Eye (tissue), 1 donor: ENCODE measurements around the gene MYG1.
A peak's percentile ranks its signal among the peaks of the same experiment; 100 is the strongest.
"Not testable (repeated sequence)": the region's sequence is repeated elsewhere in the genome, so short reads cannot be mapped to it uniquely, and the experiment has no call there.

Source experiments
- DNase-seq: peaks from one replicate; pipeline ENCODE4 v3.0.0-alpha.2; 2015

Gene MYG1

DNA sequence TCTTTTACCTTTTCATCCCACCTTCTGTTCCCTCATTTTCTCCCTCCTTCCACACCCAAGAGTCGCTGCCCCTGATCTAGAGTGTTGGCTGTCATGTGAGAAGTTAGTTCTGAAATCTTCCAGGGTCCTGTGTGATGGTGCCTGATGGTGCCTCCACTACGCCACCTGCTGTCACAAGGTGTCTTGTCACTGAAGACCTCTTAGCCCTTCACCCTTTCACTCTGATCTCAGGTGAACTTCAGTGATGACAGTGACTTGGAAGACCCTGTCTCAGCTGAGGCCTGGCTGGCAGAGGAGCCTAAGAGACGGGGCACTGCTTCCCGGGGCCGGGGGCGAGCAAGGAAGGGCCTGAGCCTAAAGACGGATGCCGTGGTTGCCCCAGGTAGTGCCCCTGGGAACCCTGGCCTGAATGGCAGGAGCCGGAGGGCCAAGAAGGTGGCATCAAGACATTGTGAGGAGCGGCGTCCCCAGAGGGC is 11.7 kb upstream of the MYG1 start:
- peak; percentile 81 for DNase-seq

DNA sequence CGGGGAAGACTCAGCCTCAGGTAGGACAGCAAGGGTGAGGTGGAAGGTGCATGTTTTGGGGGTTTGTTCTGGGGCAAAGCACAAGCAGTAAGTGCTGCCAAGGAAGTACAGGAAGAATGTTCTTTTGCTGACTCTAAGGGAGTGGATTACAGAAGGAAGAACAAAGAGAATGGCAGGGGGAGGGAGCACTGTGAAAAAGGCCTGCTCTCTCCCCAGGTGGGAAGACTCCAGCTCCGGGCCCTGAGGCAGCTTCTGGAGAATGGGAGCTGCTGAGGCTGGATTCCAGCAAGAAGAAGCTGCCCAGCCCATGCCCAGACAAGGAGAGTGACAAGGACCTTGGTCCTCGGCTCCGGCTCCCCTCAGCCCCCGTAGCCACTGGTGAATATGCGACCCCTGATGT is 11.2 kb upstream of the MYG1 start:
- DNase-seq, result no peak

DNA sequence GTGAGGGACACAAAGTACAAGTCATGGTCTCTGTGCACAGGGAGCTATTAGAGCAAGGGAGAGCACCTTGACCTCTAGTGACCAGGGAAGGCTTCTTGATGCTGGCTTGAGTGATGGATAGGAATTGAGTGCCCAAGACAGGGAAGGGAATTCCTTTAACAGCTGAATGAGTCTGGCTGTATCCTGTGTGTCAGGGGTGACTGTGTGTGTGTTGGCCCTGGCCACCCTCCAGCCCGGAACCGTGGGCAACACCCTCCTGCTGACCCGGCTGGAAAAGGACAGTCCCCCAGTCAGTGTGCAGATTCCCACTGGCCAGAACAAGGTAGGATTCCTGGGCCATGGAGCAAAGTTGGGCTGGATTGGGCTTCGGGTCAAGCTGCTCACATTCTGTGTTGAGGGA is 9.6 kb upstream of the MYG1 start:
- DNase-seq, result no peak

DNA sequence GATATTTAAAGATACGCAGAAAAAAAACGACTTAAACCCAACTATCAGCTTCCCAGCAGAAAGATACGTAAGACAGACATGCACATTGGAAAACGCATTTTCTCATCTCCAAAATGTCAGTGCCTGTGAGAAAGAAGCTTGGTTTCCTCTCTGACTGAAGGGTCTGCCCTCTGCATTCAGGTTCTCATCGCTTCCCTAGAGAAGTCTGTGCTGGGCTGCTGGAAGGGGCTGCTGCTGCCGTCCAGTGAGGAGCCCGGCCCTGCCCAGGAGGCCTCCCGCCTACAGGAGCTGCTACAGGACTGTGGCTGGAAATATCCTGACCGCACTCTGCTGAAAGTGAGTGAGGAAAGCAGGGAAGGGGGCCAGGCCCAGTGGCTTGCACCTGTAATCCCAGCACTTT is 8.8 kb upstream of the MYG1 start:
- no peak for DNase-seq

DNA sequence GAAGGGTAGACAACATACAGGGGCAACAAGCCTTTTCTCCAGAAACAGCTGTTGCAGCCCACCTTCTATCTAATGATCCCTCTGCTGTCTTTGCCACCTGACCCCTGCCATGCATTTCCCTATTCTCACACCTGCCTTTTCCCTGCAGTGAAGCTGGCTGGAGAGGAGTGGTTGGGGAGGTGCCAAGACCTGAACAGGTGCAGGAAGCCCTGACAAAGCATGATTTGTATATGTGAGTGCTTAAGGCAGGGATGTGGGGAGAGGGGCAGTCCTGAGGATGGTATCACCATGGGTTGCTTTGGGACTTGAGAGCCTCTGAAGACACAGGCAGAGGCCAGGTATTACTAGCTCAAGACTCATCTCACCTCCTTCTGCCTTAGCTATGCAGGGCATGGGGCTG is 7.1 kb upstream of the MYG1 start:
- no peak for DNase-seq

DNA sequence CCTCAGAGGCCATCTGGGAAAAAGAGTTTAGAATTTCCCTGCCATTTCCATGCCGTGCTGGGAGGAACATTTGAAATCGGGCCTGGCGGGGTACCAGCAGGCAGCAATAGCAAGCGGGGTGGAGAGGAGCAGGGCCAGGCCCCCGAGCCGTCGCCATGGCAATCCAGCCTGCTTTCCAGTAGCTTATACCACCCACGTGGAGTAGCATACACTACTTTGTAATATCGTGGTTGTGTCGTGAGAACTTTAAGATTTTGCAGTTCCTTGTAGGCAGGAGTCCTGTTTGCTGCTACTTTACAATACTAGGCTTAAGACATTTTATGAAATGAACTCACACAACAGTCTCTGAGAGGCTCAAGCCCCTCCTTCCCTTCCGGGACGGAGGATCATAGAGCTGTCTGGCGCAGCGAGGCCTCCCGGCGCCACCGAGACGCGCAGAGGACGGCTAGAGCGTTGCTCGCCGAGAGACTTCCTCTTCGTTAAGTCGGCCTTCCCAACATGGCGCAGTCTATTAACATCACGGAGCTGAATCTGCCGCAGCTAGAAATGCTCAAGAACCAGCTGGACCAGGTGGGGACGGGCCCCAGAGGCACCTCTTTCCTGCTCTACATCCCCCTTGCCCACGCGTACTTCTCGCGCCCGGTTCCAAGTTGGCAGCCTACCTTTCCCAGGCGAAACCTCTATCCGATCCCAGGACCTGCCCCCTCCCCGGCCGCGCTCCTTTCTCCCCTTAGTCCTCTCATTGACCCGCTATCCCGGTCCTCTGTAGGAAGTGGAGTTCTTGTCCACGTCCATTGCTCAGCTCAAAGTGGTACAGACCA is 4.2 kb upstream of the MYG1 start, which contains the start of gene PFDN5:
PFDN5 (plus strand) TSS at position 473 of the 821 bp plus-strand sequence; CDS start at position 499, 26 bp downstream.
- peak; percentile 91 for DNase-seq

DNA sequence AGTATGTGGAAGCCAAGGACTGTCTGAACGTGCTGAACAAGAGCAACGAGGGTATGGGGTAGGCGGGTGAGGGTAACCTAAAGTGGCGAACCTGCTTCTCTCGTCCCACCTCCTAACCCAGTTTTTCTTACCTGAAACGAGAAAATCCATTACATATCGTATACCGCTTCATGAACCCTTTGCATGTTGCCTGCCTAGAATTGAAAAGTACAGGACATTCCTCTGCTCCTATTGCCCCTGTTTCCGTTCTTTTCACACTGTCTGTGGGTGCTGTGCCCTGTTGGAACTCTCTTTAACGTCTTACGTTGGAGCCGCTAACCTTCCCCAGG is 3.6 kb upstream of the MYG1 start:
- DNase-seq, result no peak

DNA sequence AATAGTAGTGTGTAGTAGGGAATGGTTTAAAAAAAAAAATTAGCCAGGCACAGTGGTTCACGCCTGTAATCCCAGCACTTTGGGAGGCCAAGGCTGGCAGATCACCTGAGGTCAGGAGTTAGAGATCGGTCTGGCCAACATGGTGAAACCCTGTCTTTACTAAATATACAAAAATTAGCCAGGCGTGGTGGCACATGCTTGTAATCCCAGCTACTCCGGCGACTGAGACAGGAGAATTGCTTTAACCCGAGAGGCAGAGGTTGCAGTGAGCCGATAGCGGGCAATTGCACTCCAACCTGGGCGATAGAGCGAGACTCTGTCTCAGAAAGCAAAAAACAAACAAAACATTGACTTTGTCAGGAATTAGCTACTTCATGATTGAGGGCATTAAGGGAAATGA is 2.4 kb upstream of the MYG1 start:
- DNase-seq, result not testable (repeated sequence)

DNA sequence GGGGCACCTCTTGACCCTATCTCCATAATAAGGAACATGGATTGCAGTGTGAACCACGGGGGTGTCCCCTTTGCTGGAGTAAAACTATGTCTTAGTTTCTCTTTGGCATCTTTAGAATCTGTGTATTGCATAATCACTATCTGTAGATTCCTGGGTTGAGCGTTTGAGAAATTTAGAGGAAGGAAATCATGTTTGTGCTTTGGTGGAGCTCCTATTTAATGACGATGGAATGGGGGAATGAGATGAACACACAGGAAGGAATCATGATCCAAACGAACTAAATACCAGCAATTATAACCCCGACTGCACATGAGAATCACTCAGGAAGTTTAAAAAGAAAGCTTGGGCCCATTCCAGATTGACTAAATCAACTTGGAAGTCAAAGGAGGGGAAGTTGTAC is 1.3 kb upstream of the MYG1 start:
- no peak for DNase-seq

DNA sequence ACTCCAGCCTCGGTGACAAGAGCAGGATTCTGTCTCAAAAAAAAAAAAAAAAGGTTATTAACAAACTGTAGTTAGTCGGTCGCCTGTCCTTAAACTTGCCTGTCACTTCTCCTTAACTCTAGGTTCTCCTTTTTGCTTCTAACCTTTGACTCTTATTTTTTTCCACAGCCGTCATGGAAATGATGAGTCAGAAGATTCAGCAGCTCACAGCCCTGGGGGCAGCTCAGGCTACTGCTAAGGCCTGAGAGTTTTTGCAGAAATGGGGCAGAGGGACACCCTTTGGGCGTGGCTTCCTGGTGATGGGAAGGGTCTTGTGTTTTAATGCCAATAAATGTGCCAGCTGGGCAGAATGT is 418 bp upstream of the MYG1 start:
- DNase-seq, result no peak

DNA sequence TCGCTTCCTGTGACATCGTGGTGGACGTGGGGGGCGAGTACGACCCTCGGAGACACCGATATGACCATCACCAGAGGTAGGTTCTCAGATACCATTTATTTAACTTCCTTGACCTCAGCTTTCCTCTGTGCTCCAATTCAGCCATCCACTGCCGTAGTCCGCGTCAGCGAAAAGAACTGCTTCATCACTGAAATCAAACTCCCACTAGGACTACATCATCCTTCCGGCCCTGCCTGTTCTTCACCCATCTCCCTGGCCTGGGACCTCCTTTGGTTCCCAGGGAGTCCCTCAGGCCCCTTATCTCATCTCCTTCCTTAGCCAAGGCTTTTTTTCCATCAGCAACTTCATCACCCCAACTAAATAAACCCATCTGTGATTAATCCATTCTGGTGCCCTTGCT is 692 bp downstream of the MYG1 start:
- peak; percentile 14 for DNase-seq

DNA sequence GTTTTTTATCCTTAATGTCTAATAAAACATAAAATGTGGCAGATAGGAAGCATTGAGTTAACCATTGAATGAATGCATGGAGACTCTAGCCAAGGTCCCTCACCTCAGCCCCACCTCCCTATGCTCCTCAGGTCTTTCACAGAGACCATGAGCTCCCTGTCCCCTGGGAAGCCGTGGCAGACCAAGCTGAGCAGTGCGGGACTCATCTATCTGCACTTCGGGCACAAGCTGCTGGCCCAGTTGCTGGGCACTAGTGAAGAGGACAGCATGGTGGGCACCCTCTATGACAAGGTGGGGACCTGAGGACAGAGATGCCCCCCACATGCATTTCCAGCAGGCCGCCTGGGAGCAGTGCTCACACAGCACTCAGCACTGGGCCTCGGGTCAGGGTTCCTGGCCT is 3.4 kb downstream of the MYG1 start:
- DNase-seq, result no peak

DNA sequence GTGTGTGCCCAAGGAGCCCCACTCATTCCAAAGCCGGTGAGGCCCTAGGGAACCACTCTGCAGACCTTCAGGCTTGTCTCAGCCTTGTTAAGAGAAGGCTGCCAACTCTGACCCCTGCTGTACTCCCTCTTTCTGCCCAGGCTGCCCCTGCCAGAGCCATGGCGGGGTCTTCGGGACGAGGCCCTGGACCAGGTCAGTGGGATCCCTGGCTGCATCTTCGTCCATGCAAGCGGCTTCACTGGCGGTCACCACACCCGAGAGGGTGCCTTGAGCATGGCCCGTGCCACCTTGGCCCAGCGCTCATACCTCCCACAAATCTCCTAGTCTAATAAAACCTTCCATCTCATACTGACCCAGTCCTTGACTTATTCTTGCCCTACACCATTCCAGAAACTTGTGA is 7.3 kb downstream of the MYG1 start:
- DNase-seq, result no peak

DNA sequence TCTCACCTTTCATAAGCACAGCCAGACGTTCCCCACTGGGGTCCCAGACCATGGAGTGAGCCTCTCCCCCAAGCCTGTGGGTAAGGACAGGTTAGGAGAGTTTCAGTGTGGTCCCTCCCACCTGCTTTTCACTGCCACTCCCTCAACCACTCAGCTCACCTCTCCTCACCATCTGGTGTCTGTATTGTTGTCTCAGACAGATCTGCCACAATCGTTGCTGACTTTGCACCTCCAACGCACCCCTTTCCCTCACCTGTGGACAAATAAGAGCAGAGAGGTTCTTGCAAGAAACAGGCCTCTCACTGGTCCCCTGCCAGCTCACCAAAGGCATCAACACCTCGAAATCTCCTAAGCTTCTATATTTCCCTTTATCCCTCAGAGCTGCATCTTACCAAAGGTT is 8.8 kb downstream of the MYG1 start:
- no peak for DNase-seq

DNA sequence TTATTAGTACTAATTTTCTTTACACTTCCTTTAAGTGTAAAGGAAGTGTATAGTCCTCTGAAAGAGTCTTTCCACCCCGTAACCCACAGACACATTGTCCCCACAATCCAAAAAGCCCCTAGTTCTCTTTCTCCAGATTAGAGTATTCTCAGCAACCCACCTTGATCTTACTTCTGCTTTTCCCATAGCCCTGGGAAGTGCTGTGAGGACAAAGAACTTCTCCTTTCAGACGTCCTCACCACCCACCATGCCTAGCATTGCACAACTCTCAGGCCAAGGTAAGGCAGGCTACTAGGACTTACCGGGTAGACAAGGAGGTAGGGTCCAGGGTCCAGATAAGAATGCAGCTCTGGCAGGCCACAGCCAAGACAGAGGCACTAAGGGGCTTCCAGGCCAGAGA is 14.5 kb downstream of the MYG1 start:
- DNase-seq, result no peak

DNA sequence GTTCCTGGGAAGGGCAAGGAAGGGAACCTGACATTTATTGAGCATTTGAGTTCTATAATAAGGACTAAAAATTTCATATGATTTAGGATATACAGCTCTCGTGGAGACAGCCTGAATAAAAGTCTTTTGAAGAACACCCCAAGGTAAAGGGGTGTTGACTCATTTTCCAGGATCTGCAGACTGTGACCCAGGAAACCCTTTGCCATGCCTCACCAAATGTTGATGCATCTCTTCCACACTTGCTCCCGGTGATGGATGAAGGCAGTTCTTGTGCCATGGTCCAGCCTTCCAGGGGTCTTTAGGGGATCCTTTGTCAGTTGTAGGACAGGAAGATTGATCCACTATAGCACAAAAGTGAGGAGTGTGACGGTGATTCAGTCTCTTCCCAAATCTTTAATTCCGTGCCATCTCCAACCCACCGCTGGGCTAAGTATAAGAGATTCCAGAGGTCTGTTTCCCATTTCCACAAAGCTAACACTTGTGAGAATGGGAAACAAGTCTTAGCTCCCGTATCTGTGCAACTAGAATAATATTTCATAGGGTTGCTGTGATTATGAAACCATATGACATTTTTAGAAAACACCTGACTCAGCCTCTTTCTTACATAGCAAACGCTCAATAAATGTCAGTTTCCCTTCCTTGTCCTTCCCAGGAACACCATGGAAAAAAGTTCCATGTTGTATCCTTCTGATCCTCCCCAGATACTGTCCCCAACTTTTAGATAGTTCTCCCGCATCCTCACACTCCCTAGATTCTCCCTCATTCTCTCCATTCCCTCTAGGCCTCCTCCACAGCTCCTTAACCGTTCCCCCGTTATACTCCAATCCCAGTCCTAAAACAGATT is 21.1 kb downstream of the MYG1 start:
- DNase-seq, result no peak

DNA sequence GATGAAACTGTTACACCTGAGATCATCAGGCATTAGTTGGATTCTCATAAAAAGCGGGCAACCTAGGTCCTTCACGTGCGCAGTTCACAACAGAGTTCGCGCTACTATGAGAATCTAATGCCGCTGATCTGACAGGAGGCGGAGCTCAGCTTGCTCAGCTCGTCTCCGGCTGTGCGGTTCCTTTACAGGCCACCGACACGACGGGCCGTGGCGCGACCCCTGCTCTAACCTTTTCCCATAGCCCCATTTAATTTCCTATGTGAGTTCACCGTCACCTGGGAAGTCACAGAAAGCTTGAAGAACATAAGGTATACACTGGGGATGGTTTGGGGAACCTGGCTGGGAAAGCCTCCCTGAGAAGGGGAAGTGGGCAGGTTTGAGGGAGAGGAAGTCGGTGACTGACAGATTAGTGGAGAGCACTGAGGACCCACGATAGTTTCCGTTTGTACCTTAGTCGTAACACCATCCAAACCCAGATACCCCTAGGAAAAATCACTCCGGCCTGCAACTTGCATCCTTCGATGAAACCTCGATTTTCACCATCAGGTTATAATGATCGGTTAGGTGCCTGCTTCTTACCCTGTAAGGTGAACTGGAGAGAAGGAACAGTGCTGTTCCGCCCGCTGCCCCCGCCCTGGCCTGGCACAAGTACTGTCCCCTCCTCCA is 24.8 kb downstream of the MYG1 start:
- DNase-seq, result peak; percentile 67

DNA sequence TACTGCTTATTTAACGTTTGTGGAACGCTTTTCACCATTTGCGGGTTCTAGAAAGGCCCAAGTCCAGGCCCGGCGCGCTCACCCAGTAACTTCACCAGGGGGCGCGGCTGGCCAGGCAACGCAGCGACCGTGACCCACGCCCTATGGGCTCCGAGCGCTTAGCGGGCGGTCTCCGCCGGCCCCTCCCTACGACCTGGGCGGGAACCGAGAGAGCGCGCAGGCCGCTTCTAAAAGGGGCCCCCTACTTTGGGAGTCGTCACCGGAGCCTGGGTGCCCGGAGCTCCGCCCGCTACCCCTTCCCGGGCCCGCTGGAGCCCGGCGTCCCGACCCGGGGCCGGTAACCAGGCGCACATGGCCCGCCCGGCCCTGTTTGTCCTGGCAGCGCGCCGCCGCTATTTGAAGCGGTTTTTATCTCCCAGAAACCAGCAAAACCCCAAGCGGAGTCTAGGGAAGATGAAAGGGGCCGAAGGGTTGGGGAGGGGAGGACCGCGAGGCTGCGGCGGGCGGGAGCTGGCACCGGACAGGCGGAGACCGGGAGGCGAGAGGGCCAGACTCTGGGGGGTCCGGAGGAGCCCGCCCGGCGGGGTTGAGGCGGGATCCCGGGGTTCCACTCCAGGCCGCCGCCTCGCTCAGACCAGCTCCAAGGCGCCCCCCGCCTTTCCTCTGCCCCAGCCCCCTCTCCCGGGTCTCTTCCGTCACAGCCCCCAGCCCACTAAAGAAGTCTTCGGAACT is 25.4 kb downstream of the MYG1 start:
- peak; percentile 95 for DNase-seq

DNA sequence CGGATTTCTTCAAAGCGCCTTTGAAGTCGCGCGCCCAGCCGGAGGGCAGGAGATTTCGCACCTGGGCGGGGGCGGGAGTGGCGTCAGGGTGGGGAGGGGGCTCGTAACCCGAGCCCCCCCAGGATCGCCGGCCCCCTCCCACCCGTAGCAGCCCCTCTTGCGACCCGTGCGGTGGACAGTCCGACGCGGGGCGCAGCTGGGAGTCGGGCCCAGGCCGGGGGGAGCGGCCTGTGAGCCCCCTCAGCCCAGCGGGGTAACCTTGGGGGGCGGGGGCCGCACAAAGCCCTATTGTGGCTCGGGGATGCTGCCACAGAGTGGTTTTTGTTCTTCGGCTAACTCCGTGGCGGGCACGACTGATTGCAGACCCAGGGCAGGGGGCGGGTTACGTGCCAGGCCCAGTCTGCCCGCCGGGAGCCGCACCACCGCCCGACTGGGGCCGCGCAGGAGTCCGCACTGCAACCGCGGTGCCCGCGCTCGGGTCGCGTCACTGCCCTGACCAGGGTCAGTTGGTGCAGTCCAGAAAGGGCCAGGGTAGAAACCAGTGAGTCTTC is 26.1 kb downstream of the MYG1 start:
- DNase-seq, result peak; percentile 76

DNA sequence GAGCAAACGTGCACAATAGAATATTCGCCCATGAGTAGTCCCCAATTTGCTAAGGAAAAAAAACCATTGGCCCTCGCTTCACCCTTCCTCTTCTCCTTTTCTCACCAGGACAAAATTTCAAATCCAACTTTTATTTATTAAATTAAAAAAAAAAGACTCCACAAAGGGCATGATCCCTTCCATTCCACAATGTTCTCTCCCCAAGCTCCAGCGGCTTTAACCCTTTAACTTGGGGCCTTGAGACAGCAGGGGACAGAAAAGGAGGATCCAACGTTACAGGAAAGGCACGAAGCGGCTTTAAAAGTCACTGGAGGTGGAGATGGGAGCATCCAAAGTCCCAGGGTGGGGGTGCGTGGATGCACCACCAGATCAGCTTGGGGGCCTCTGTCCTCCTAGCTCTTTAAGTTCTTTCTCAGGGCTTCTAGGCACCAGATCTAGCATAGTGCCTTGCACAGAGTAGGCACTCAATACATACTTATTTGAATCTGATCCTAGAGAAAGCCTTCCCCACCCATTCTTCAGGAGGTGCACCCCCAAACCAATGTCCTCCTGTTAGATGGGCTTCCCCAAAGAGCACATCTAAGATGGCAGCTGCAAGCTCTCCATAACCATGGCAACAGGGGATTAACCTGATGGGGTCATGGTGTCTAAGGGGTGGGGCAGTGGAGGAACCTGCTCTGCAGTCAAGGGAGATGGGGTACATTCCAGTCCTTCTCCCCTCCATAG is 27.1 kb downstream of the MYG1 start:
- no peak for DNase-seq

DNA sequence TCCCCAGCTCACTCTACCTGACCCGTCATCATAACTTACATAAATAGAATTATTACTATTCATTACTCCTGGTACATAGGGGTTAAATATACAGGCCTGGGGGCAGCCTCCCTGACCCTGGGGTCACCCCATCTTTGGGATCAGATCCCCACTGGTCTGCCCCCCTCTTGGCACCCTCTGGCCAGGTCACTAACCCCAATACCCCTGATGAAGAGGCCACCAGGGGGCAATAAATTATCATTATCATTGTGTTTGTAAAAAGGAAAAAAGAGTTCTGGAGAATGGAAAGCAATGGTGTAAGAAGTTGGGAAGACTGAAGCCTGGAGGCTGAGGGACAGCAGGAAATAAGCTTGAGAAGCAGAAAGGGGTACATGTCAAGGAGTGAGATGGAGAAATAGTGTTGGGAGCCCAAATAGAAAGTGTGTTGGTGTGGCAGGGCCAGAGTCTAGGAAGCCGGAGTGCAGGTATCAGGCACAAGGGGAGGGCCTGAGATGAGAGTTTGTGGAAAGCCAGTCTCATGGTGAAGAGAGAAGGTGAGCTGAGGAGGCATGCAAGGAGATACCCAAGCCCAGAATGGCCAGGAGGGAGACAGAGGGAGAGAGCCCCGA is 28.0 kb downstream of the MYG1 start:
- DNase-seq, result no peak

DNA sequence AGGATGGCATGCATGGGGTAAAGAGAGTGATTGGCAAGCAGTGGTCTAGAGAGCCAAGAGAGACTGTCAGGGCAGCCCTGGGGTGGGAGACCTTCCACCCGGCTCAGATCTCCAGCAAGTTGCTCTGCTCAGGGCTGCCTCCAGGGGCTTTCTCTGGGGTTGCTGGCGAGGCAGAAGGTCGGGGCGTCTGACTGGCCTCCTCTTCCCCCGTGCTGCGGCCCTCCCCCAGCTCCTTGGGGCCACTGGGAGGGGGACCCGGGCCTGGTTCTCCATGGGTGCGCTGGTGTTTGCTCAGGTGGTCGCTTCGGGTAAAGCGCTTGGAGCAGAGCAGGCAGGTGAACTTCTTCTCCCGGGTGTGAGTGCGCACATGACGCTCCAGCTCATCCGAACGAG is 28.5 kb downstream of the MYG1 start:
- no peak for DNase-seq
